Keratinocyte (primary cell): Measurements from ENCODE around the gene NFE2L1. TPM values are rescaled to one million over a fixed set of nuclear protein-coding genes. Genes with fewer than 3 reads are reported as not detected.
A peak's percentile ranks its signal among the peaks of the same experiment; 100 is the strongest.

ENCODE experiments used
- DNase-seq: peaks from one replicate; pipeline ENCODE4 v3.0.0-alpha.2; 2011; ENCODE audit warnings: low read depth, missing footprints, low spot score
- FAIRE-seq: peaks from 2 replicates; lab custom pipeline; 2011; peaks lifted over from hg19 to GRCh38; lab: Jason Lieb, UNC
- H2AFZ ChIP-seq: 2 replicates; pipeline ENCODE4 v1.6.0; 2012; ENCODE audit warnings: low read length, control low read depth, inconsistent platforms; ENCODE audit not compliant: control insufficient read depth
- H3K27ac ChIP-seq: 2 replicates; pipeline ENCODE4 v1.5.1; 2011; ENCODE audit warnings: low read length; ENCODE audit not compliant: control insufficient read depth, insufficient read depth
- H3K27me3 ChIP-seq: 3 replicates; pipeline ENCODE4 v1.6.0; 2011; ENCODE audit warnings: low read length; ENCODE audit not compliant: control insufficient read depth, insufficient read depth; ENCODE audit errors: extremely low read depth
- H3K36me3 ChIP-seq, 2 experiments: 2 replicates in 1 of 2; 3 replicates in 1 of 2; pipeline ENCODE4 v1.5.1; 2011; ENCODE audit warnings: low read length in 2 of 2, mild to moderate bottlenecking in 1 of 2; ENCODE audit not compliant: control insufficient read depth in 2 of 2, insufficient read depth in 2 of 2; ENCODE audit errors: extremely low read depth in 1 of 2
- H3K4me1 ChIP-seq: 3 replicates; pipeline ENCODE4 v1.5.1; 2011; ENCODE audit warnings: low read length; ENCODE audit not compliant: control insufficient read depth, insufficient read depth; ENCODE audit errors: extremely low read depth
- H3K4me2 ChIP-seq: 3 replicates; pipeline ENCODE4 v1.6.0; 2011; ENCODE audit warnings: low read depth, low read length; ENCODE audit not compliant: control insufficient read depth, insufficient read depth; ENCODE audit errors: extremely low read depth
- H3K4me3 ChIP-seq, 3 experiments: fragments of 200-600 bp in 1 of 3; sonication (generic) in 1 of 3; 2 replicates in 2 of 3; 3 replicates in 1 of 3; pipeline ENCODE4 v1.5.1; 2011 to 2016; ENCODE audit warnings: low read length in 3 of 3, mild to moderate bottlenecking in 3 of 3, control low read depth in 2 of 3, inconsistent platforms in 1 of 3, low read depth in 1 of 3, mixed read lengths in 1 of 3, mixed run types in 1 of 3, moderate library complexity in 1 of 3; ENCODE audit not compliant: control insufficient read depth in 2 of 3, insufficient read depth in 2 of 3; ENCODE audit errors: extremely low read depth in 1 of 3
- H3K79me2 ChIP-seq: 2 replicates; pipeline ENCODE4 v1.6.0; 2012; ENCODE audit warnings: low read length; ENCODE audit not compliant: control insufficient read depth, insufficient read depth
- H3K9ac ChIP-seq: 3 replicates; pipeline ENCODE4 v1.6.0; 2011; ENCODE audit warnings: low read length; ENCODE audit not compliant: control insufficient read depth, insufficient read depth; ENCODE audit errors: extremely low read depth
- H3K9me1 ChIP-seq: 3 replicates; pipeline ENCODE4 v1.6.0; 2011; ENCODE audit warnings: low read length; ENCODE audit not compliant: control insufficient read depth, insufficient read depth; ENCODE audit errors: extremely low read depth
- H3K9me3 ChIP-seq: 2 replicates; pipeline ENCODE4 v1.5.1; 2012; ENCODE audit warnings: low read depth, low read length; ENCODE audit not compliant: control insufficient read depth
- H4K20me1 ChIP-seq: 3 replicates; pipeline ENCODE4 v1.6.0; 2011; ENCODE audit warnings: low read length; ENCODE audit not compliant: control insufficient read depth, insufficient read depth; ENCODE audit errors: extremely low read depth
- CTCF ChIP-seq, 3 experiments: IDR thresholded peaks in 1 of 3; conservative IDR thresholded peaks in 1 of 3; optimal IDR thresholded peaks in 1 of 3; 2 replicates in 2 of 3; 3 replicates in 1 of 3; pipeline versions ENCODE3 to v1.5.1; 2011; ENCODE audit warnings: low read length in 3 of 3, mild to moderate bottlenecking in 3 of 3, moderate library complexity in 2 of 3, control low read depth in 1 of 3, inconsistent platforms in 1 of 3; ENCODE audit not compliant: insufficient read depth in 2 of 3; ENCODE audit errors: extremely low read depth in 1 of 3
- EZH2 ChIP-seq: IDR thresholded peaks from one replicate; pipeline ENCODE4 v1.6.1; 2012; ENCODE audit warnings: inconsistent platforms, mild to moderate bottlenecking, low read length, moderate library complexity
- dilution Hi-C: fragments of 300-500 bp; cut with MboI; formaldehyde crosslinking; loops from one replicate; pipeline ENCODE4 v1.7.0; 2020; ENCODE audit warnings: low sequenced_read_pairs; ENCODE audit not compliant: extremely low pct_ligation_motif_present
- polyA plus RNA-seq, 5 experiments: library from polyadenylated mRNA; depleted of rRNA in 3 of 5; stranded (reverse) in 3 of 5; stranded (forward) in 1 of 5; unstranded in 1 of 5; fragments of >200 nt; gene quantifications; 1 replicate in 1 of 5; 2 replicates in 3 of 5; 3 replicates in 1 of 5; pipeline versions ENCODE4 v1.2.1 to v1.2.3, GENCODE V29; 2011 to 2012; ENCODE audit warnings: missing spikeins in 2 of 5, low read depth in 1 of 5, low replicate concordance in 1 of 5

The NFE2L1 gene
- polyA plus RNA-seq, 1 donor (not counting 4 experiments of a cell fraction or from before 2014, with no cell fraction given), result 208 TPM

GRCh38 chr17:48045316-48046001 is 2.7 kb upstream of the NFE2L1 start:
- DNase-seq (no peak), FAIRE-seq (peak; percentile 69)
- Histone ChIP-seq H3K27me3 (no peaks in the 10 kb centered on the region), H4K20me1 (no peaks in the 10 kb centered on the region), H3K9me3 (no peaks in the 10 kb centered on the region), H3K36me3 (peaks cover 0 to under 1% of the 10 kb centered on the region in 2 experiments), H3K4me2 (peak overlapping the region; percentile 97), H3K27ac (peak overlapping the region; percentile 93), H3K4me3 (peak overlapping the region in 1 of 3 experiments; percentile 50), H3K9me1 (no peaks in the 10 kb centered on the region), H3K79me2 (peaks cover 20% of the 10 kb centered on the region), H3K4me1 (peaks cover 43% of the 10 kb centered on the region), H3K9ac (peak overlapping the region; percentile 68), H2AFZ (peak overlapping the region; percentile 42)
- TF ChIP-seq CTCF (optimal IDR thresholded peaks at IDR 0.05 in 1 of 3, IDR thresholded peaks at IDR 0.05 in 1 of 3, conservative IDR thresholded peaks at IDR 0.05 in 1 of 3; ENCODE audit: extremely low read depth in 1 of 3, insufficient read depth in 2 of 3, low read length in 3 of 3) (no peak), EZH2 (no peak)
- dilution Hi-C loops, result no loop called here

- H3K36me3 ChIP-seq, result peaks cover 0 to 9% of the 10 kb centered on the region in 2 experiments
- peaks cover 4% of the 10 kb centered on the region for H4K20me1 ChIP-seq
- no peaks in the 10 kb centered on the region for H3K9me3 ChIP-seq
- peaks cover 28% of the 10 kb centered on the region for H3K79me2 ChIP-seq
- no peaks in the 10 kb centered on the region for H3K9me1 ChIP-seq
- dilution Hi-C loops, result no loop called here
- no peaks in the 10 kb centered on the region for H3K27me3 ChIP-seq
- H3K9ac ChIP-seq, result peak overlapping the region; percentile 23
- no peak overlapping the region for H2AFZ ChIP-seq
- peak overlapping the region; percentile 97 for H3K4me2 ChIP-seq
- H3K27ac ChIP-seq, result peak overlapping the region; percentile 93
- no peak for FAIRE-seq
- TF ChIP-seq EZH2 (no peak), CTCF (optimal IDR thresholded peaks at IDR 0.05 in 1 of 3, IDR thresholded peaks at IDR 0.05 in 1 of 3, conservative IDR thresholded peaks at IDR 0.05 in 1 of 3; ENCODE audit: extremely low read depth in 1 of 3, insufficient read depth in 2 of 3, low read length in 3 of 3) (no peak)
- H3K4me3 ChIP-seq, result peak overlapping the region; percentile 72 to 93 (median 80)
- H3K4me1 ChIP-seq, result peaks cover 52% of the 10 kb centered on the region
- no peak for DNase-seq
Observed at GRCh38 chr17:48046296-48046695, 1.9 kb upstream of the NFE2L1 start.
